GM19043 (cell line): ENCODE data around the gene AOAH.

Source experiments
- ATAC-seq: cut with Tn5 transposase; IDR thresholded peaks from one replicate; pipeline ENCODE4 v1.9.1; 2021; ENCODE audit warnings: low read depth; ENCODE audit not compliant: unreplicated experiment

Gene AOAH

DNA sequence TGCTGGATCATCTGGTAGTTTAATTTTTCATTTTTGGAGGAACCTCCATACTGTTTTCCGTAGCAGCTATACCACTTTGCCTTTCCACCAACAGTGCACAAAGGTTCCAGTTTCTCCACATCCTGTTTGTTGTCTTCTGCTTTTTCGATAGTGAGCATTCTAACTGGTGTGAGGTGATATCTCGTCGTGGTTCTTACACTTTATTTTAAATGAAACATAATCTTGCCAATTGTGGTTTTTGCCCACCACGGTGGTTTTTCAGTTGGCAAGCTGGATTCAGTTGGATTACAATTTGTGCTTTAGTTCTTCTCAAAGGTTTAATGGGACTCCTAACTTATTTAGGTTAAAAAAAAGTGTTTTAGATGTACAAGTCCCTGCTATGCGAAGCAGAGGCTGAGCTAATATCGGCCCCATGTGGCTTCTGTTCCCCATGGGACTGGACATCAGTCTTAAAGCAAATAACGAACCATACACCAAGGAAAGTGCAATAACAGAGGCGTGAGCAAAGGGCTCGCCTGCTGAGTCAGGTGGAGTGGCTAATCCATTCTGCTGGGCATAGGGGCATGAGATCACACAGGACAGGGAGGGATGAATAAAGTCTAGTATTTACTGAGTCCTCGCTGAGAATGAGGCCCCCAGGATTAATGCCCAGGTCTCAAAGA is 153.6 kb downstream of the AOAH start:
- ATAC-seq = no peak

DNA sequence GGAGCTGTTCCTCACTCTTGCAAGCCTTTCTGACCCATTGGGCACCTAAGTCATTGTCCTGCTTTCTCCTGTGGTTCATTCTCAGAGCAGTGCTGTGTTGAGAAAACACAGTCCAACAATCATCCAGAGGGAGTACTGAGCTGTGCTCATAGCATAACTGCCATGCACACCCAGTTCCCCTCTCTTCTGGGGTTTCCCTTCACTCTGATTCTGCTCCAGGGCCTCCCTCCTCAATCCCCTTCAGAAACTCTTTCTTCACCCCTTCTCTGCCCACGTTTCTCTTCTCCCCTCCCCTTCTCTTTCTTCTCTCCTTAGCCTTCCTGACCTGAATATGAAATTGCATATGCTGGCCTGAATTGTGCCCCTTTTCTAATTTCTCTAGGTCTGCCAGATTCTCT is 155.8 kb downstream of the AOAH start:
- ATAC-seq = no peak

DNA sequence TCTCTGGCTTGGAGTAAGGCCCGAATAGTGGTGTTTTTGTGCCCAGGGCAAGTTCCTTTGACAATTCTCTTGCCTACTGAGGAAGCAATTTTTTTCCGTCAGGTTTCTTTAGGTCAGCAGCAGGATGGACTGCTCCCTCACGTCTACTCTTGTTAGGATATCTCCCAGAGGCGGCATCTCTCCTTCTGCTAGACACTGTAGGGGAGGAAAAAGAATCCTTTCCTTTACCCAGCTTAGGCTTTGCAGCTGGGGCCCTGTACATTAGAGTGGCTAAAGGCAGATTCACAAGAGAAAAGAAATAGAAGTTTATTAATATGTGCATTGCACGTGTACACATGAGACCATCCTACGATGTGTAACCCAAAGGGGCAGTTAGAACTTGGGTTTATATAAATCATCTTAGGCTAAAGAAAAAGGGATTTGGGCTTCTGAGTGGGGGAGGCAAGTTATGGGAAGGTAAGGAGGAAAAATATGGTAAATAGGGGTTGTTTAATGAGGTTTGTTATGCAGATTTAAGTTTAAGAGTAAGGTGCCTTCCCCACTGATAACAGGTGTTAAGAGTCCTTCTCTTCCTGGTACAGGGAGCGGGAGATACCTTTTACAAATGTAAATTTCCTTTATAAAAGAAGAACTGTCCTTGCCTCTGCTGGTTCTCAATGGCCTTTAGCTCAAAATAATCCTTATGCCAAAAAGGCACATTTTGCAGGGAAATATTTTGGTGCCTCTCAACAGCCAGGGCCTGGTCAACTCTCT is 156.4 kb downstream of the AOAH start:
- no peak for ATAC-seq

DNA sequence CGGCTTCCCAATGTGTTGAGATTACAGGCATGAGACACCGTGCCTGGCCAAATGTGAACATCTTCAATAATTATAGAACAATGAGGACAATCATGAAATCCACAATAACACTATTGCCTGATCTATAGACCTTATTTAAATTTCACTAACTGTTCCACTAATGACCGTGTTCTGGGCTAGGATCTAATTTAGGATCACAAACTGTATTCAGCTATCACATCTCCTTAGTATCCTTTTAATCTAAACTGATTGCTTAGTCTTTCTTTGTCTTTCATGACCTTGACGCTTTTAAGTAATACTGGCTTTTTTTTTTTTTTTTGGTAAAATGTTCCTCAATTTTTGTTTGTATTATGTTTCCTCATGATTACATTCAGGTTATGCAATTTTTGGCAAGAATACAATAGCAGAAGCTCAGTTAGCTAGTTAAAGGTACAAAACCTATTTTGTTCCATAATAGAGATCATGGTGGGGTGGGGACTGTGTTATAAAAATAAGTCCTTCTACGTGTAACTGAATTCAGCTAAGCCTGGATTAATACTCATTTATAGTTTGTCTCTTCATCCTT is 158.4 kb downstream of the AOAH start:
- ATAC-seq = no peak

DNA sequence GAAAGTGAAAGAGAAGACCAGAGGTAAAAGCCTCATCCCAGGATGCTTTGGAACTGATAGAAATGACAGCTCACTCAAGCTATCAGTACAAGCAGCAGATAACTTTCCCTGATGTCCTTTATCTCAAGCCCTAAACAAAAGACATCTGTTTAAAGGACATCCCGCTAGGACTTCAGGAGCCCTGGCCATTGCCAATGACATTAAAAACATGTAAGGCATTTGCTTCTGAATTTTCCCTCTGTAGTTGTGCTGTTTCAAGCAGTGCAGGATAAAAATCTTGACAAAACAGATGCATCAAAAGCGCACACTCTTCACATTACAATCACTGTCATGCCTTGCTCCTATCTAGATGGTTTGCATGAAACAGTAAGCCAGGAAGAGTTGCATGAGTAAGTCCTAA is 159.8 kb downstream of the AOAH start:
- no peak for ATAC-seq

DNA sequence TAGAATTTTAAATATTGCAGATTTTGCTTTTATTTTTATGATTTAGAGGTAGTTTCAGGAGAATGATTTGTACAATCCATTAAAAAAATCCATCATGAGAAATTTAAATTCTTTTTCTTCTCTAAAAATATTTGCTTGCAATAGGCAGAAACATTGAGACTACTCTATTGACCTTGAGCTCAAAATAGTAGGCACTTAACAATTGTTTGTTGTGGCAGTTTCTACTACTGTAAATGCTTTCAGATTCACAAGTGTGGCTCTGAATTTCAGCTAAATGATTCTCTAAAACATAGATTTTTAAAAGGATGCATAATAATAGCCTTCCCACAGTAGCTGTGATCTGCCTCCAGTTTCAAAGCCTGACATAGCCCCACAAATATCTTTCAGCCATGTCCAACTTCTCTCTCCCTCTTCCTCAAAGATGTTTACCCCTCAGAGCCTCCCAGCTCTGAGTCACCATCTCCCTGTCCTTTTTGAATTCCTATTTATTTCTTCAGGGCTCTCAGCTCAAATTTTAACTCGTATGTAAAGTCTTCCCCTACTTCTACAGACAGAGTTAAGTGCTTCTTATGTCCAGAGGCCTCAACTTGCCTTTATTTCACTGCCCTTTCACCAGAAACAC is 160.5 kb downstream of the AOAH start:
- no peak for ATAC-seq

DNA sequence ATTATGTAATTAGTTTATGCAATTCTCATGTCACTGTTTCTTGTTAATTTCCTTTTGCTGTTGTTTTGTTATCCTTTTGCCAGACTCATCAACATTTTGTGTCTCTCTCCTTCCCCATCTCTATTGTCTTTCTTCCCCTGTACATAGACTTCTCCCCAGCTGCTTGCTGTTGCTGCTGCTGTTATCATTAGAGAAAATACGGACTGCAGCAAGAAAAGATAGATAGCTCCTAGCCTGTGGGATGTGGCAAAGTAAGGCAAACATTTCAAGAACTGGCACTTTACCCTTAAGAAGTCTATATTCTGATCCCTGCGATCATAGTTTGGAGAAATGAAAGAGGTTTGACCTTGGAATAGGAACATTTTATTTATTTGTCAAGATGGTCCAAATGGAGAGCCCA is 162.2 kb downstream of the AOAH start:
- ATAC-seq = no peak

DNA sequence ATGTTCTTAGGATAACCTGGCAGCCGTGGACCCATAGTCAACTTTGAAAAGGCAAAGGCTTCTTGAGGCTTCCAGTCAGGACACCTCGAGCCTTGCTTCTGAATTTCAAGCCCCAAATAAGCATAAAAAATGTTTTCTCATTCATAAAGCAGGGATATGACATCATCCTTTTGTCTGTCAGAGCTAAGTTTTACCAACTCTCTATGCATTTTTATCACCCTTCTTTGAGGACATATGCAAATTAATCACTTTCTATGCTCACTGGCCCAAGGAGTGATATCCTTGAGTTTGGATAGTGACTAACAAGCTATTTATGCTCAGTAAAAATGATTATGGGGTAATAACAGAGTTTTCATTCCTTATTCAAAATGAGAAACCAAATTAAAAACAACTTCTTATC is 175.3 kb downstream of the AOAH start:
- no peak for ATAC-seq

DNA sequence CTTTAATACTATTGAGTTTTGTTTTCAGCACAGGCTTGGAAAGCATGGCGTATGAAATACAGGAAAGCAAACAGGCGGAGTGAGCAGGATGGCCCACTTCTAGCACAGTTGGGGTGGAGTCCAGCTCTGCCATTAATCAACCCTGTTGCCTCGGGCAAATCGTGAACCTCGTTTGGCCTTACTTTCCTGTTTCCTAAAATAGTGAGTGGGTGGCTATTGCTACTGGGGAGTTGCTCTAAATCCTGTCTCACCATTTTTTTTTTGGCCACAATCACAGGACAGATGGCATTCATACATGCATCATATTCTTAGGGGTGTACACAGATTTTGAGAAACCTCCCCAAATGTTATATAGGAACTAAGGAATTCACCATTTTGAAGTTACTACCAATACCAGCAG is 176.9 kb downstream of the AOAH start:
- no peak for ATAC-seq

DNA sequence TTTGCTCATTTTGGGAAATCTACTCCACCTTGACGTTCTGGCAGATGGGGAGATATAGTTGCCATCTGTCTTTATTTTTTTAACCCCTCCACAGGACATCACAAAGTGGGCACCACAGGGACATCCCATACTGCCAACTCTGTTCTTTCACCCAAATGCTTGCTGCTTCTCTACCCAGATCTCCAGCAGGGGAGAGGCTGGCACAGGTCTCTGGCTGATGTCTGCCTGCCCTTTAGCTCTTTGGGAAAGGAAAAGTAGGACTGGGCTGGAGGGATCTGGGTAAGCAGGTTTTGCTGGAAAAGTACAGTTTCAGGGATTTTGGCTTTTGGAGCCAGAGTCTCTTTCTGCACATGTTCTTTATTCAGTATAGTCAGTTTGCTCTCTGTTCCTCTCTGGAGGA is 178.0 kb downstream of the AOAH start:
- no peak for ATAC-seq

DNA sequence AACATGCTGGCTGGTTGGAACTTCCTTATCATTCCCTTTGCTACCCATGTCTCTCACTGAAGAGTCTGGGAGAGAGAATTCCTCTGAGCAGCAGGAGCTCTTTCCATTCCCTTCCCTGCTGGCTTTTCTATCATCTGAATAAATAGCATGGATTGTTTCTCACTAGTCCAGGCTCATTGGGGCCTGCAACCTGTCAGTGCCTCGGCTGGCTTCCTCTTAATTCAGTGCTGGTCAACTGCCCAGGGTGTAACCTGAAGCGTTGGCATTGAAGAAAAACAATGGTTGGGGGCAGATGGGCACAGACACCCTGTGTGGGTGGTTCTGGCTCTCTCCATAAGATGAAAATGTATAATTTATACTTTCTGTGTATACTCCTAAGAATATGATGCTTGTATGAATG is 179.0 kb downstream of the AOAH start:
- ATAC-seq = no peak

DNA sequence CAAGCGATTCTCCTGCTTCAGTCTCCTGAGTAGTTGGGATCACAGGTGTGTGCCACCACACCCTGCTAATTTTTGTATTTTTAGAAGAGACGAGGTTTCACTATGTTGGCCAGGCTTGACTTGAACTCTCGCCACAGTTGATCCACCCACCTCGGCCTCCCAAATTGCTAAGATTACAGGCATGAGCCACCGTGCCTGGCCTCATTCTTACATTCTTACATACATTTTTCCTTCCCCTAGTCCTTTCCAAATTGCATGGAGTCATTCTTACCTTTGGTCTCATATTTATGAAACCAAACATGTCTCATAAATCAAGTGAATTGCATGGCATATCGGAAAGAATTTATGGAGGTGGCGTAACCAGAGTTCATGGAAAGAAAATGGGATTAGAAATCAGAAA is 186.2 kb downstream of the AOAH start:
- no peak for ATAC-seq

DNA sequence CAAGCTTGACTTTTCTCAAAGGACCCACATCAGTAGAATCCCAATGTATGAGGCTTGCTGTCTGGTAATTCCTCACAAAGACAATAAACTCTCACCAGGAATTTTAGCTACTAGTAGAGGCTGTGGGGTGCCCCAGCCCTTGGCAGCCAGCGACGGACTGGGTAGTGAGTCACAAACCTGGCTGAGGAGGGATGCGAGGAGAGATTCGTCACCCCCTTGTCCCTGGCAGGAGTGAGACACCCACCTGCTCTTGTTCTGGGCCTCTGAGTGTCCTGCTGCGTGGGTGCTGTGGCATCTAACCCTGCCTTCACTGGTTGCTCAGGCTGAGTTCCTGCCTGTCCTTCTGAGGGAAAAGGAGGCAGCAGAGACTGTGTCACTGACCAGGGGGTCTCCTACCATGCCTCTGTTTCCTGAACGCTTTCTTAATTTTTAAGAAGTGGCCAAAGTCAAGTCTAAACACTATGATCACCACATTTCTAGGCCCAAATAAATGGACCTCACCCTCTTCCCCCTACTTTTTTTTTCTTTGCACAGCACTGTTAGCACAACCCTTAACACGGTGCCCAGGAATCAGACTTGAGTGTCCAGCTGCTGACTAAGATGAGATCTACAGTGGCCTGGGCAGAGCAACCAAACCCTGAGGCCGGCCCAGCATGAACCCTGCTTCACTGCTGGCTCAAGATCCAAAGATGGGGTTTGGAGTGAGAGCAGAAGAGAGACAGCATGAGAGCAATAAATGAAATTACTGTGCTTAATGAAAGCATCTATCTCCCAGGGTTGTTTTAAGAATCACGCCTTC is 188.2 kb downstream of the AOAH start:
- ATAC-seq = no peak

DNA sequence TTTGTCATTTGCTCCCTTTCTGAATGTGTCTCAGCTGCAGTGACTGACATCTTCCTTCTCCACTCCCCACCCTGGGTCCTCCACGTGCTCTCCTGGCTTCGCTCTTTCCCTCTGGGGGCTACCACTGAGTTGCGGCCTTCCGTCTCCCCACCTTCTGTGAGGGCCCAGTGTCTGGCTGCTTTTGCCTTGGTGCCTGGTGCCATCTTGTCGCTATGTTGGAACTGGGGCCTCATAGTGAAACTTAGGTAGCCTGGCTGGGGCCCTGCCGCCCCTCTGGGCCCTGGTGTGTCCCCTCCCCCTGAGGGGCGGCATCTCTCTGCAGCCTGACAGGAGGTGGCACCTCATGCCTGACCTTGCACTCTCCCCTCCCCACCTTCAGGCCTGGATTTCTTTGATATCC is 190.6 kb downstream of the AOAH start:
- ATAC-seq = no peak

DNA sequence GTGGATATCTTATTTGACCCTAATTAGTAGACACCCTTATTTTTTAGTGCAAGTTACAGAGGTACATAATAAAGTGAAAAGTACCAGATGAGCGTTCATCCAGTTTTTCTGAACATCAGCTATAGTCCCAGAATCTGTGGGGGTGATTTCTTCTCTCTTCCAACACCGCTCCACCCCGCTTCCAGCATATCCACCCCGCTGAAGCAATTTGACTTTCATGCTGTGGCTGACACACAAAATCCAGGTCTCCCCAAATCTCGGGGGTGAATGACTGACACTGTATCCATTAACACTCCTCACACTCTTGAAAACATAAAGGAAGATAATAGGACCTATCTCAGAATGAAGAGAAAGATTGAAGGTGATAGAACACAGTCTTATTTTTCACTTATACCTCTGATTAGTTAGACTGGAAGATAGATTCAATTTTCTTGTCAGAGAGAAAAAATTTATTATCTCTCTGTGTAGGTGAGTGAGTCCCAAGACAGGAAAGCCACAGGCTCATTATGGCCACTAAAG is 191.3 kb downstream of the AOAH start:
- ATAC-seq = no peak

DNA sequence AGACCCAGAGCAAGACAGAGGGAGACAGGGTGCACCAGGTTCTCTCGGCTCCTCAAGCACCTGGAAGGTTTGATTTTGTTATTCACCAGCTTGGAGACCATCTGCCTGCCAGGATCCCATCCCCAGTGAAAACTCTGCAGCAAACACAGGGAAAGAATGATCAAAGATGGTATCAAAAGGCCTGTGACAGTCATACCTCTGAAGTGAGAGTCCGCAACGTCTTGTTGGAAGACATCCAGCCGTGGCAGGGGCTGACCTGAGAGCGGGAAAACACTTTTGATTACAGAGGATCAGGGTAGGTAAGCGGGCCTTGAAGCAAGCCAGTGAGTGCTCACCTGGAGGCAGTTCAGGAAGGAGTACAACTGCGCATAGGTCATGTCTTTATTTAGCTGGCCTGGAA is 192.3 kb downstream of the AOAH start:
- ATAC-seq = no peak

DNA sequence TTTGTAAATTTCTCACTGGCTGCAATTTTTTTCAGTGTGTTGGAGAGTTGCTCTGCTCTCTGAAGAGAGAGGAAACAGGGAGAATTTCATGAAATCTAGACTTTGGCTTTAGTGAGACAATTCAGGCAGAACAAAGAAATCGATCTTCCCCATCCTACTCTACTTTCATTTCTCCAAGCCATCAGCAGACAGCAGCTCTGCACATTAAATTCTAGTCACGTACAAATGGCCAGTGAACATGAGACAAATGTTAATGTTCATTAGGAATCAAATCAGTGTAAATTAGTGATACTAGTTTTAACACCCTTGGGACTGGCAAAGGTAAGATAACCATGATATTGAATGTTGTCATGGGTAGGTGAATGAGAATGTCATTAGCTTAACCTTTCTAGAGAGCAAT is 193.8 kb downstream of the AOAH start:
- no peak for ATAC-seq

DNA sequence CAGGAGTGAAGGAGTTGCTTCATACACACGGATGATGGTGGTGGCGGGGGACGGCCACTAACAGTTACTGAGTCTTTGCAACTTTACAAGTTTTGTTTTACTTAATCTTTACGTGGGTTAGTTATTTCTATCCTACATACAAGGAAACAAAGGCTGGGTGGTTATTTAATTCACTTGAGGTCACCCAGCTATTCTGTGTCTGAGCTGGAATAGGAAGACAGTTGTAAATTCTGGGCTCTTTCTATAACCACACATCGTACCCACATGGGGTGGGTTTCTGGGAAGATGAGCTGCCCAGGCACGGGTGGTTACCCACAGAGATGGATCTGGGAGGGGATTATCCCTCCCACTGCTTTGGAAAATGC is 196.8 kb downstream of the AOAH start:
- no peak for ATAC-seq

DNA sequence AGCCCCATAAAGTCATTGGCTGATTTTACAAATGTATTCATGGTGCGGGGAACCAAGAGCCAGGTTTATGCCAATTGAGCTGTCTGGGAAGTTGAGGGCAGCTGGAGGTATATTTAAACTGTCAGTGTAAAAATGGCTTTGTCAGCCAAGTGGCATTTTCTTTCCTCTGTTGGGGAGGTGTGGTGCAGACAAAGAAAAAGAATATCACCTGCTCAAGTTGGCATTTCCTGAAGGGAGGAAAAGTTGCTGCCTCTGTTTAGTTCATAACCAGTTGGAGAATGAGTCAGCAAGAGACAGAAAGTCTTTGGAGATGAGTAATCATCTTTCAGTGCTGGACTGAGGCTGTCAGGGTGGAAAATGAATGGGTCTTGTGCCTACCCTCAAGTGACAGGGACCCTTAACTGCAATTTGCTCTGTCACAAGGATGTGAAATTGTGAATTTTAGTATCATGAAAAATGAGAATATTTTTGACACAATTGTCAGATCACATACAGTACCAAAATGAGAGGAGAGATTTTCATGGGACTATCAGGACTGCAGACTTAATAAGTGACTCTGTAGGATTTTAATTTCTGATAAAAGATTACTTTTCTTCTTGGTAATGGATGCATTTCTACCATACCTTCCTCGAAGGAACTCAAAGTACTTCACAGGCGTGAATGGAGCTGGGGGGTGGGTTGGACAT is 197.3 kb downstream of the AOAH start:
- peak; percentile 74 for ATAC-seq
